ENCODE data around the gene TAF8.

TAF8 gene

GRCh38 chr6:42028234-42029061, 21.9 kb upstream of the TAF8 start:
- H3K27ac ChIP-seq (replicated peaks): peak overlapping the region; percentile 69
- H3K27me3 ChIP-seq (ENCODE audit: insufficient read depth, poor library complexity, severe bottlenecking): no peaks in the 10 kb centered on the region
- TF ChIP-seq POLR2AphosphoS5 (IDR thresholded peaks at IDR 0.05; ENCODE audit: low read depth): peak; percentile 95
- peak; percentile 85 for TF ChIP-seq SPI1 (IDR thresholded peaks at IDR 0.05; ENCODE audit: borderline replicate concordance, low read depth)
- TF ChIP-seq GABPA (IDR thresholded peaks at IDR 0.05; ENCODE audit: low read depth): no peak
- H3K4me3 ChIP-seq (replicated peaks; ENCODE audit: insufficient read depth, low read length): peak overlapping the region; percentile 19
- peak; percentile 90 to 93 for DNase-seq (ENCODE audit: low read depth in 1 of 2, low spot score in 1 of 2)

GRCh38 chr6:42029062-42029685, 21.1 kb upstream of the TAF8 start:
- H3K27me3 ChIP-seq (ENCODE audit: insufficient read depth, poor library complexity, severe bottlenecking): no peaks in the 10 kb centered on the region
- H3K4me3 ChIP-seq (replicated peaks; ENCODE audit: insufficient read depth, low read length): no peak overlapping the region
- TF ChIP-seq GABPA (IDR thresholded peaks at IDR 0.05; ENCODE audit: low read depth): no peak
- TF ChIP-seq SPI1 (IDR thresholded peaks at IDR 0.05; ENCODE audit: borderline replicate concordance, low read depth): no peak
- no peak for TF ChIP-seq CTCF (IDR thresholded peaks at IDR 0.05; ENCODE audit: insufficient read depth, low read length)
- no peak for TF ChIP-seq REST (IDR thresholded peaks at IDR 0.05; ENCODE audit: insufficient replicate concordance, low read depth)
- peak overlapping the region; percentile 69 for H3K27ac ChIP-seq (replicated peaks)
- DNase-seq (ENCODE audit: low read depth in 1 of 2, low spot score in 1 of 2): no peak

GRCh38 chr6:42029881-42030280, 20.4 kb upstream of the TAF8 start:
- H3K27ac ChIP-seq (replicated peaks): no peak overlapping the region
- TF ChIP-seq CTCF (IDR thresholded peaks at IDR 0.05; ENCODE audit: insufficient read depth, low read length) (no peak), REST (IDR thresholded peaks at IDR 0.05; ENCODE audit: insufficient replicate concordance, low read depth) (no peak), POLR2AphosphoS5 (IDR thresholded peaks at IDR 0.05; ENCODE audit: low read depth) (no peak), SPI1 (IDR thresholded peaks at IDR 0.05; ENCODE audit: borderline replicate concordance, low read depth) (no peak), GABPA (IDR thresholded peaks at IDR 0.05; ENCODE audit: low read depth) (no peak)
- no peak for DNase-seq (ENCODE audit: low read depth in 1 of 2, low spot score in 1 of 2)
- H3K27me3 ChIP-seq (ENCODE audit: insufficient read depth, poor library complexity, severe bottlenecking): no peaks in the 10 kb centered on the region
- no peak overlapping the region for H3K4me3 ChIP-seq (replicated peaks; ENCODE audit: insufficient read depth, low read length)
